NT2/D1 (cell line): ENCODE data around the gene TMEM240.

Experiments
- DNase-seq: peaks from one replicate; pipeline ENCODE4 v3.0.0-alpha.2; 2011; ENCODE audit warnings: low read depth, low spot score
- H3K27me3 ChIP-seq: 2 replicates; pipeline ENCODE4 v1.6.0; 2011; ENCODE audit warnings: mild to moderate bottlenecking; ENCODE audit not compliant: insufficient read length, insufficient read depth
- H3K36me3 ChIP-seq: 2 replicates; pipeline ENCODE4 v1.6.1; 2011; ENCODE audit warnings: mild to moderate bottlenecking, low read length, mixed read lengths; ENCODE audit not compliant: insufficient read depth, insufficient read length
- H3K4me1 ChIP-seq: 2 replicates; pipeline ENCODE4 v1.5.1; 2011; ENCODE audit not compliant: insufficient read depth, insufficient read length
- H3K4me3 ChIP-seq: 2 replicates; pipeline ENCODE4 v1.5.1; 2011; ENCODE audit warnings: low read depth; ENCODE audit not compliant: insufficient read length
- H3K9ac ChIP-seq: 2 replicates; pipeline ENCODE4 v1.6.0; 2011; ENCODE audit warnings: low read depth; ENCODE audit not compliant: insufficient read length
- H3K9me3 ChIP-seq: 2 replicates; pipeline ENCODE4 v1.5.1; 2011; ENCODE audit warnings: mild to moderate bottlenecking, low read length; ENCODE audit not compliant: insufficient read depth
- SUZ12 ChIP-seq: IDR thresholded peaks from 2 replicates; pipeline ENCODE4 v1.6.1; 2011; ENCODE audit not compliant: insufficient read length, insufficient read depth; ENCODE audit errors: extremely low read depth
- YY1 ChIP-seq: IDR thresholded peaks from 2 replicates; pipeline ENCODE4 v1.6.1; 2011; ENCODE audit not compliant: insufficient read length, insufficient read depth
- ZNF274 ChIP-seq: IDR thresholded peaks from 2 replicates; pipeline ENCODE4 v1.6.1; 2011; ENCODE audit warnings: mild to moderate bottlenecking, low read depth, low read length

Gene TMEM240

GRCh38 chr1:1556505-1556904 is 16.1 kb upstream of the TMEM240 start:
- Histone ChIP-seq H3K4me3 (no peak overlapping the region), H3K9ac (no peak overlapping the region), H3K4me1 (peaks cover 6% of the 10 kb centered on the region), H3K36me3 (peaks cover 74% of the 10 kb centered on the region), H3K27me3 (no peaks in the 10 kb centered on the region), H3K9me3 (no peaks in the 10 kb centered on the region)
- no peak for DNase-seq
- TF ChIP-seq ZNF274 (no peak), SUZ12 (no peak), YY1 (no peak)

GRCh38 chr1:1554926-1555915 is 14.8 kb upstream of the TMEM240 start:
- Histone ChIP-seq H3K4me1 (peaks cover 14% of the 10 kb centered on the region), H3K27me3 (no peaks in the 10 kb centered on the region), H3K9me3 (no peaks in the 10 kb centered on the region), H3K36me3 (peaks cover 73% of the 10 kb centered on the region), H3K9ac (no peak overlapping the region), H3K4me3 (no peak overlapping the region)
- TF ChIP-seq YY1 (no peak), SUZ12 (no peak), ZNF274 (no peak)
- no peak for DNase-seq

- Histone ChIP-seq H3K27me3 (no peaks in the 10 kb centered on the region), H3K4me3 (no peak overlapping the region), H3K9me3 (no peaks in the 10 kb centered on the region), H3K4me1 (peaks cover 14% of the 10 kb centered on the region), H3K36me3 (peaks cover 69% of the 10 kb centered on the region), H3K9ac (no peak overlapping the region)
- no peak for DNase-seq
- no peak for TF ChIP-seq YY1
- TF ChIP-seq SUZ12, result no peak
- no peak for TF ChIP-seq ZNF274
These were observed 14.1 kb upstream of the TMEM240 start for GRCh38 chr1:1554550-1554925.

GRCh38 chr1:1553821-1554494 is 13.5 kb upstream of the TMEM240 start:
- H3K4me3 ChIP-seq, result no peak overlapping the region
- H3K36me3 ChIP-seq, result peaks cover 66% of the 10 kb centered on the region
- no peak for TF ChIP-seq SUZ12
- no peak for TF ChIP-seq YY1
- TF ChIP-seq ZNF274, result no peak
- no peak for DNase-seq
- no peaks in the 10 kb centered on the region for H3K9me3 ChIP-seq
- H3K4me1 ChIP-seq, result peaks cover 14% of the 10 kb centered on the region
- H3K27me3 ChIP-seq, result no peaks in the 10 kb centered on the region
- H3K9ac ChIP-seq, result no peak overlapping the region

GRCh38 chr1:1552263-1552639 is 11.8 kb upstream of the TMEM240 start:
- H3K9ac ChIP-seq, result no peak overlapping the region
- peaks cover 20% of the 10 kb centered on the region for H3K4me1 ChIP-seq
- H3K4me3 ChIP-seq, result no peak overlapping the region
- TF ChIP-seq YY1, result no peak
- TF ChIP-seq SUZ12, result no peak
- no peak for TF ChIP-seq ZNF274
- DNase-seq, result no peak
- H3K27me3 ChIP-seq, result no peaks in the 10 kb centered on the region
- peaks cover 72% of the 10 kb centered on the region for H3K36me3 ChIP-seq
- no peaks in the 10 kb centered on the region for H3K9me3 ChIP-seq

- Histone ChIP-seq H3K9ac (no peak overlapping the region), H3K9me3 (no peaks in the 10 kb centered on the region), H3K27me3 (no peaks in the 10 kb centered on the region), H3K4me1 (peaks cover 20% of the 10 kb centered on the region), H3K4me3 (no peak overlapping the region), H3K36me3 (peaks cover 75% of the 10 kb centered on the region)
- DNase-seq, result no peak
- TF ChIP-seq SUZ12, result no peak
- no peak for TF ChIP-seq ZNF274
These were observed 11.3 kb upstream of the TMEM240 start for GRCh38 chr1:1551524-1552262.
